Umbilical cord (tissue), 1 donor: Measurements from ENCODE around the gene FKRP. TPM values are rescaled to one million over a fixed set of nuclear protein-coding genes. Genes with fewer than 3 reads are reported as not detected.

Experiments used
- total RNA-seq: library from RNA; depleted of rRNA; stranded (reverse); fragments of >200 nt; gene quantifications from one replicate; pipeline ENCODE4 v1.2.3, GENCODE V29; 2014; ENCODE audit warnings: low replicate concordance; ENCODE audit not compliant: insufficient read depth

Gene FKRP
- total RNA-seq, 1 donor from 2014 or later, result 27.0 TPM

Other genes with a start within 250 kb of the FKRP start
- gene CALM3, start 144.7 kb upstream of the FKRP start, total RNA-seq, result 82.8 TPM
- gene PTGIR, start 121.0 kb upstream of the FKRP start, total RNA-seq, result 22.6 TPM
- not detected for gene GNG8, start 109.9 kb upstream of the FKRP start, total RNA-seq
- 26.7 TPM for gene DACT3, start 84.9 kb upstream of the FKRP start, total RNA-seq
- 9.6 TPM for gene PRKD2, start 28.9 kb upstream of the FKRP start, total RNA-seq
- 41.9 TPM for gene STRN4, start 393 bp downstream of the FKRP start, total RNA-seq
- gene SLC1A5, start 42.5 kb downstream of the FKRP start, total RNA-seq, result 76.6 TPM
- 159 TPM for gene AP2S1, start 104.8 kb downstream of the FKRP start, total RNA-seq
- 26.5 TPM for gene ARHGAP35, start 114.9 kb downstream of the FKRP start, total RNA-seq